Heart left ventricle (tissue), 13 donors: Measurements from ENCODE around the gene PPEF2.

Experiments
- CTCF ChIP-seq, 12 donors: fragments of 200-600 bp; sonication (generic) in 4 of 12; IDR thresholded peaks; one replicate each; pipeline versions ENCODE4 v1.5.0 to v1.8.0; 2018 to 2022; ENCODE audit warnings: antibody characterized with exemption in 12 of 12, mild to moderate bottlenecking in 5 of 12
- POLR2A ChIP-seq, 2 donors: fragments of 450-650 bp; IDR thresholded peaks; one replicate each; pipeline ENCODE4 v1.6.1; 2017; ENCODE audit warnings: antibody characterized with exemption in 2 of 2, mild to moderate bottlenecking in 2 of 2, moderate library complexity in 2 of 2
- donor health status: ischemic (EF 13 %, LVEDD 7.1; RV severe dilation, severe dysfunction).
- donor health status: DM: no; HTN: yes; CAD: no.
- donor health status: DM: no; HTN: no; CAD: no.
- donor health status: ischemic (EF 25% LVEDD 6.9; RV normal size, moderate dysfunction).
- donor health status: ischemic (EF 25% LVEDD 5.7; RV mildly dilated, moderate dysfunction).
- donor health status: ischemic (EF 35%, LVEDD 5.7; RV mildly dilated, moderate dysfunction).
- donor health status: nonischemic (EF 11% LVEDD 7.7; RV severe dilation, severe dysfunction).
- donor health status: DM: yes; HTN: yes; CAD: no.
- donor health status: PGD.
- donor health status: ischemic (EF 29% LVEDD 5.4; RV normal size, mild dysfunction).
- donor health status: nonischemic (EF 23%, LVEDD 6.1; RV moderate dilation, normal function).

- TF ChIP-seq CTCF (IDR thresholded peaks at IDR 0.05) (no peak), POLR2A (IDR thresholded peaks at IDR 0.05) (no peak)
Observed at GRCh38 chr4:75821216-75821615, 81.0 kb downstream of the PPEF2 start.
